HG02973 (cell line): ENCODE measurements around the gene SPOCK1.
"Not testable (repeated sequence)": the region's sequence is repeated elsewhere in the genome, so short reads cannot be mapped to it uniquely, and the experiment has no call there.

Source experiments
- ATAC-seq: cut with Tn5 transposase; IDR thresholded peaks from one replicate; pipeline ENCODE4 v1.9.1; 2021; ENCODE audit warnings: moderate library complexity; ENCODE audit not compliant: unreplicated experiment

SPOCK1 gene

GRCh38 chr5:136998854-136999357, 500.2 kb downstream of the SPOCK1 start:
- no peak for ATAC-seq

- no peak for ATAC-seq
Measured at GRCh38 chr5:136994154-136994553, 505.0 kb downstream of the SPOCK1 start.

GRCh38 chr5:136992796-136993489, 506.2 kb downstream of the SPOCK1 start:
- ATAC-seq = no peak

- no peak for ATAC-seq
Measured at GRCh38 chr5:136985785-136986475, 513.2 kb downstream of the SPOCK1 start.

GRCh38 chr5:136984772-136985446, 514.2 kb downstream of the SPOCK1 start:
- no peak for ATAC-seq

- ATAC-seq = no peak
Measured at GRCh38 chr5:136981936-136982335, 517.2 kb downstream of the SPOCK1 start.

GRCh38 chr5:136979131-136979530, 520.0 kb downstream of the SPOCK1 start:
- ATAC-seq = no peak

GRCh38 chr5:136963504-136963903, 535.6 kb downstream of the SPOCK1 start:
- no peak for ATAC-seq

GRCh38 chr5:136957428-136957827, 541.7 kb downstream of the SPOCK1 start:
- ATAC-seq = no peak

- not testable (repeated sequence) for ATAC-seq
Measured at GRCh38 chr5:136954142-136954541, 545.0 kb downstream of the SPOCK1 start.

- ATAC-seq = not testable (repeated sequence)
Measured at GRCh38 chr5:136953346-136954069, 545.6 kb downstream of the SPOCK1 start.

- no peak for ATAC-seq
Measured at GRCh38 chr5:136927571-136927970, 571.6 kb downstream of the SPOCK1 start.

- ATAC-seq = no peak
Measured at GRCh38 chr5:136926073-136926472, 573.1 kb downstream of the SPOCK1 start.
